GM21529 (cell line): Measurements from ENCODE around the gene LRRN2.

ENCODE experiments used
- ATAC-seq: cut with Tn5 transposase; IDR thresholded peaks from one replicate; pipeline ENCODE4 v1.9.1; 2021; ENCODE audit not compliant: unreplicated experiment

Gene LRRN2

GRCh38 chr1:204663644-204664383 lies 21.7 kb downstream of the LRRN2 start:
- ATAC-seq, result no peak

GRCh38 chr1:204662530-204662929 lies 23.0 kb downstream of the LRRN2 start:
- no peak for ATAC-seq

GRCh38 chr1:204660509-204660908 lies 25.0 kb downstream of the LRRN2 start:
- no peak for ATAC-seq

GRCh38 chr1:204659056-204659455 lies 26.5 kb downstream of the LRRN2 start:
- no peak for ATAC-seq

GRCh38 chr1:204658295-204658694 lies 27.2 kb downstream of the LRRN2 start:
- no peak for ATAC-seq

GRCh38 chr1:204653590-204654340 lies 31.8 kb downstream of the LRRN2 start:
- ATAC-seq, result no peak

- ATAC-seq, result no peak
Measured at GRCh38 chr1:204652497-204652896, 33.0 kb downstream of the LRRN2 start.

- no peak for ATAC-seq
Measured at GRCh38 chr1:204651843-204652421, 33.6 kb downstream of the LRRN2 start.

- no peak for ATAC-seq
Measured at GRCh38 chr1:204650911-204651570, 34.5 kb downstream of the LRRN2 start.

- no peak for ATAC-seq
Measured at GRCh38 chr1:204649721-204650521, 35.6 kb downstream of the LRRN2 start.

- no peak for ATAC-seq
Measured at GRCh38 chr1:204648576-204648975, 37.0 kb downstream of the LRRN2 start.

- ATAC-seq, result no peak
Measured at GRCh38 chr1:204647805-204648153, 37.8 kb downstream of the LRRN2 start.

GRCh38 chr1:204647114-204647804 lies 38.3 kb downstream of the LRRN2 start:
- no peak for ATAC-seq

- no peak for ATAC-seq
Measured at GRCh38 chr1:204645666-204646065, 39.9 kb downstream of the LRRN2 start.

GRCh38 chr1:204645251-204645650 lies 40.3 kb downstream of the LRRN2 start:
- ATAC-seq, result no peak

GRCh38 chr1:204643503-204643902 lies 42.0 kb downstream of the LRRN2 start:
- ATAC-seq, result no peak

- no peak for ATAC-seq
Measured at GRCh38 chr1:204641936-204642335, 43.6 kb downstream of the LRRN2 start.

GRCh38 chr1:204641455-204641854 lies 44.1 kb downstream of the LRRN2 start:
- no peak for ATAC-seq

- no peak for ATAC-seq
Measured at GRCh38 chr1:204640578-204640977, 45.0 kb downstream of the LRRN2 start.

GRCh38 chr1:204634260-204634910 lies 51.2 kb downstream of the LRRN2 start:
- ATAC-seq, result no peak
